Karpas-422 (cell line): Measurements from ENCODE around the gene GALNS. TPM values are rescaled to one million over a fixed set of nuclear protein-coding genes. Genes with fewer than 3 reads are reported as not detected.

Source experiments
- DNase-seq: peaks from one replicate; pipeline ENCODE4 v3.0.0-alpha.2; 2015
- H2AFZ ChIP-seq: fragments of 200-600 bp; sonication (generic); 2 replicates; pipeline ENCODE4 v1.6.1; 2014; ENCODE audit warnings: antibody characterized with exemption, low read length, mixed read lengths
- H3K27ac ChIP-seq: fragments of 200-600 bp; sonication (generic); 2 replicates; pipeline ENCODE4 v1.5.1; 2014; ENCODE audit warnings: mild to moderate bottlenecking, low read length, moderate library complexity
- H3K27me3 ChIP-seq: fragments of 200-600 bp; sonication (generic); 2 replicates; pipeline ENCODE4 v1.6.1; 2014; ENCODE audit warnings: low read length, mixed read lengths
- H3K36me3 ChIP-seq: fragments of 200-600 bp; sonication (generic); 2 replicates; pipeline ENCODE4 v1.6.1; 2014; ENCODE audit warnings: low read length, mixed read lengths; ENCODE audit not compliant: insufficient read depth
- H3K4me1 ChIP-seq: fragments of 200-600 bp; sonication (generic); 2 replicates; pipeline ENCODE4 v1.6.1; 2014; ENCODE audit warnings: mild to moderate bottlenecking, low read length, mixed read lengths
- H3K4me2 ChIP-seq: fragments of 200-600 bp; sonication (generic); 2 replicates; pipeline ENCODE4 v1.6.1; 2014; ENCODE audit warnings: low read length, low read depth, mild to moderate bottlenecking; ENCODE audit not compliant: poor library complexity, severe bottlenecking
- H3K4me3 ChIP-seq: fragments of 200-600 bp; sonication (generic); 2 replicates; pipeline ENCODE4 v1.5.1; 2014; ENCODE audit warnings: mild to moderate bottlenecking, antibody characterized with exemption, low read length, mixed read lengths
- H3K79me2 ChIP-seq: fragments of 200-600 bp; sonication (generic); 2 replicates; pipeline ENCODE4 v1.6.1; 2014; ENCODE audit warnings: mild to moderate bottlenecking, low read length, mixed read lengths
- H3K9ac ChIP-seq: fragments of 200-600 bp; sonication (generic); 2 replicates; pipeline ENCODE4 v1.6.0; 2014; ENCODE audit warnings: low read length
- H3K9me2 ChIP-seq: fragments of 200-600 bp; sonication (generic), shearing (Covaris generic); replicated peaks from 2 replicates; pipeline ENCODE4 v1.6.0; 2014; ENCODE audit warnings: mild to moderate bottlenecking, low read length, moderate library complexity; ENCODE audit not compliant: insufficient read depth
- H3K9me3 ChIP-seq: fragments of 300-700, 200-600 bp; sonication (generic); 2 replicates; pipeline ENCODE4 v1.6.1; 2014; ENCODE audit warnings: low read length, mixed read lengths
- H4K20me1 ChIP-seq: fragments of 200-600 bp; sonication (generic); 2 replicates; pipeline ENCODE4 v1.6.1; 2014; ENCODE audit warnings: mild to moderate bottlenecking, antibody characterized with exemption, low read length, low read depth; ENCODE audit not compliant: insufficient read depth
- total RNA-seq: library from RNA; depleted of rRNA; stranded (reverse); fragments of >200 nt; shearing (Covaris generic); gene quantifications from 2 replicates; pipeline ENCODE4 v1.2.3, GENCODE V29; 2014; ENCODE audit warnings: low replicate concordance

GALNS gene
- total RNA-seq, 1 experiment from 2014 or later = 26.8 TPM

GRCh38 chr16:88804173-88804551, 52.6 kb downstream of the GALNS start:
- peaks cover 28% of the 10 kb centered on the region for H3K4me1 ChIP-seq
- H3K9ac ChIP-seq = peak overlapping the region; percentile 98
- H3K27ac ChIP-seq = peak overlapping the region; percentile 79
- H3K36me3 ChIP-seq = peaks cover 10% of the 10 kb centered on the region; the same call in 1 of the 2 replicates
- H3K9me3 ChIP-seq = no peaks in the 10 kb centered on the region
- H3K79me2 ChIP-seq = peaks cover 21% of the 10 kb centered on the region
- H3K4me2 ChIP-seq = peak overlapping the region; percentile 97
- 0 out of 2 replicates have a peak, but pooled peaks cover 16% of the 10 kb centered on the region for H4K20me1 ChIP-seq
- no peaks in the 10 kb centered on the region for H3K27me3 ChIP-seq
- H2AFZ ChIP-seq = no peak overlapping the region
- H3K4me3 ChIP-seq = peak overlapping the region; percentile 99
- peak; percentile 57 for DNase-seq
- no peaks in the 10 kb centered on the region for H3K9me2 ChIP-seq

GRCh38 chr16:88803264-88803987, 53.3 kb downstream of the GALNS start, which contains the start of gene CDT1:
Gene CDT1 (plus strand): TSS chr16:88803789. CDS start chr16:88803832, 43 bp downstream.
- Histone ChIP-seq H3K4me1 (peaks cover 33% of the 10 kb centered on the region), H3K36me3 (peaks cover 7% of the 10 kb centered on the region; the same call in 1 of the 2 replicates), H3K27me3 (no peaks in the 10 kb centered on the region), H3K4me3 (peak within 1 kb of the TSS; percentile 99), H3K9ac (peak within 1 kb of the TSS; percentile 98), H3K4me2 (peak within 1 kb of the TSS; percentile 97), H4K20me1 (0 out of 2 replicates have a peak, but pooled peaks cover 16% of the 10 kb centered on the region), H2AFZ (peak within 1 kb of the TSS; percentile 42; the same call in 1 of the 2 replicates), H3K27ac (peak within 1 kb of the TSS; percentile 79), H3K79me2 (peaks cover 21% of the 10 kb centered on the region), H3K9me3 (no peaks in the 10 kb centered on the region), H3K9me2 (no peaks in the 10 kb centered on the region)
- DNase-seq = peak; percentile 93

GRCh38 chr16:88800277-88800592, 56.5 kb downstream of the GALNS start:
- Histone ChIP-seq H3K9ac (no peak overlapping the region), H3K27me3 (no peaks in the 10 kb centered on the region), H3K4me3 (no peak overlapping the region), H3K79me2 (peaks cover 15% of the 10 kb centered on the region), H3K9me2 (no peaks in the 10 kb centered on the region), H3K9me3 (no peaks in the 10 kb centered on the region), H3K4me1 (peaks cover 30% of the 10 kb centered on the region), H4K20me1 (0 out of 2 replicates have a peak, but pooled peaks cover 10% of the 10 kb centered on the region), H3K4me2 (no peak overlapping the region), H2AFZ (no peak overlapping the region), H3K27ac (no peak overlapping the region), H3K36me3 (no peaks in the 10 kb centered on the region)
- DNase-seq = no peak

- Histone ChIP-seq H3K36me3 (no peaks in the 10 kb centered on the region), H4K20me1 (0 out of 2 replicates have a peak, but pooled peaks cover 6% of the 10 kb centered on the region), H3K4me2 (no peak overlapping the region), H3K27me3 (no peaks in the 10 kb centered on the region), H3K9ac (no peak overlapping the region), H3K4me1 (peaks cover 25% of the 10 kb centered on the region), H3K9me3 (no peaks in the 10 kb centered on the region), H3K27ac (no peak overlapping the region), H3K79me2 (peaks cover 10% of the 10 kb centered on the region), H2AFZ (no peak overlapping the region), H3K4me3 (no peak overlapping the region), H3K9me2 (no peaks in the 10 kb centered on the region)
- DNase-seq = no peak
These were observed 57.0 kb downstream of the GALNS start for GRCh38 chr16:88799569-88800276.

- H2AFZ ChIP-seq = no peak overlapping the region
- H4K20me1 ChIP-seq = no peaks in the 10 kb centered on the region
- no peaks in the 10 kb centered on the region for H3K27me3 ChIP-seq
- no peak overlapping the region for H3K9ac ChIP-seq
- peaks cover 22% of the 10 kb centered on the region for H3K4me1 ChIP-seq
- DNase-seq = peak; percentile 87
- H3K79me2 ChIP-seq = peaks cover 2% of the 10 kb centered on the region; the same call in 1 of the 2 replicates
- no peaks in the 10 kb centered on the region for H3K9me3 ChIP-seq
- H3K9me2 ChIP-seq = no peaks in the 10 kb centered on the region
- H3K4me2 ChIP-seq = no peak overlapping the region
- H3K4me3 ChIP-seq = no peak overlapping the region
- H3K36me3 ChIP-seq = no peaks in the 10 kb centered on the region
- no peak overlapping the region for H3K27ac ChIP-seq
These were observed 57.8 kb downstream of the GALNS start for GRCh38 chr16:88798772-88799455.

- Histone ChIP-seq H3K9ac (no peak overlapping the region), H3K79me2 (no peaks in the 10 kb centered on the region), H3K4me2 (no peak overlapping the region), H3K36me3 (no peaks in the 10 kb centered on the region), H3K9me3 (no peaks in the 10 kb centered on the region), H3K4me3 (no peak overlapping the region), H3K27ac (no peak overlapping the region), H3K27me3 (no peaks in the 10 kb centered on the region), H4K20me1 (no peaks in the 10 kb centered on the region), H2AFZ (no peak overlapping the region), H3K9me2 (no peaks in the 10 kb centered on the region), H3K4me1 (peaks cover 19% of the 10 kb centered on the region)
- DNase-seq = no peak
These were observed 58.7 kb downstream of the GALNS start for GRCh38 chr16:88798073-88798472.

- no peak for DNase-seq
- no peaks in the 10 kb centered on the region for H3K36me3 ChIP-seq
- no peak overlapping the region for H3K4me3 ChIP-seq
- H3K4me1 ChIP-seq = peaks cover 8% of the 10 kb centered on the region
- no peaks in the 10 kb centered on the region for H3K9me2 ChIP-seq
- H3K27ac ChIP-seq = no peak overlapping the region
- no peaks in the 10 kb centered on the region for H3K79me2 ChIP-seq
- H2AFZ ChIP-seq = no peak overlapping the region
- H3K9me3 ChIP-seq = no peaks in the 10 kb centered on the region
- no peak overlapping the region for H3K4me2 ChIP-seq
- no peak overlapping the region for H3K9ac ChIP-seq
- no peaks in the 10 kb centered on the region for H4K20me1 ChIP-seq
- H3K27me3 ChIP-seq = no peaks in the 10 kb centered on the region
These were observed 60.5 kb downstream of the GALNS start for GRCh38 chr16:88796278-88796677.
